GM12872 (cell line): ENCODE results near the gene PPBP.

Source experiments
- CTCF ChIP-seq: IDR thresholded peaks from 3 replicates; pipeline ENCODE4 v1.5.1; 2011; ENCODE audit warnings: low read depth, mild to moderate bottlenecking, low read length, moderate library complexity; ENCODE audit not compliant: insufficient read depth

Gene PPBP

GRCh38 chr4:73947239-73947985 lies 40.6 kb downstream of the PPBP start:
- no peak for TF ChIP-seq CTCF

DNA sequence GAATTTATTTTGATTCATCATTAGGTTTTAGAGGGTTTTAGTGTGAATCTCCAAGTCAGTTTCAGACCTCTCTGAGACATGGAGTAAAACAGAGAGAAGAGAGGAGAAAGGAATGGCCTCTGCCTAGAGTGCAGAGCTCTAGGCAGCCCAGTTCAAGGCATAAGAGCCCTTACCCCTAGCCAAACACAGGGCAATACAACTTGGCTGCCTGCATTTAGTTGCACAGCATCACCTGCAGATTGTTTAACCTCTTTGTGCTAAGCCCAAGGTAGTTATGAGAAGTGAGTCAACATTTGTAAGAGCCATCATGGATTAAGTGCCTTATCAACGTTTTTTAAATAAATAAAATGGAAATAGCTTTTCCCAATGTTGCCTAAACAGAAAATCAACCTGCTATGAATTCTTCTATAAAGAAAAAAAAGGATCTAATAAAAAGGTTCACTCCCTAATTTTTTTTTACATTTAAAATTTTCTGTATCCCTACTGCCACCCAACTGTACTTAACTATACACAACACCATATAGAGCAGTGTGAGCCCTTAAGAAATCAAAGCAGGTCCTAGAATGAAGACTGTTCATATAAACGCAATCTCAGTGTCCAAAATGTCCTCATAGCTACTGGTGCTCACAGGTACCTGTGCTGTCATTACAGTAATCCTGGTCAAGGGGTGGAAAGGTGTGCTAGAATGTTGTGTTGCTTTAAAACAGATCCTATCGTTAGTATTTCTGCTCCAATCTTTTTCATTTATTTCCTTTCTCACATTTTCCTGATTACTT lies 42.1 kb downstream of the PPBP start:
- no peak for TF ChIP-seq CTCF

DNA sequence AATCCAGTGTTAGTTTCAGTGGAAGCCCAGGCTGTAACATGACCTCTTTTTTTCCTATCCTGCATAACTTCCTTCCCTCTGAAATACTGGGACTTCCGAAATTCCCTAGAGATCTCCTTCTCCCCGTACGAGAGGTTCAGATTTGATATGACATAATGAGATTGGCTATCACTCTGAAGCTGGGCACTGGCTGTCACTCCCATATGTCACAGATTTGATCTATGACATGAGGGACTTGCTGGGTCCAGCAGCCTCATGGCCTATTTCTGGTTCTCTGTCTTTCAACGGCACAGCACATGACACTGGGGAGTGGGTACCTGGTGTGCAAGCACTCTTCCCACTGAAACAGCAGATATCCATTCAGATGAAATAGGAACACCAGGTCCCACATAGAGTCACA lies 42.9 kb downstream of the PPBP start:
- no peak for TF ChIP-seq CTCF

- TF ChIP-seq CTCF = no peak
Observed at GRCh38 chr4:73944061-73944875, 43.7 kb downstream of the PPBP start.

DNA sequence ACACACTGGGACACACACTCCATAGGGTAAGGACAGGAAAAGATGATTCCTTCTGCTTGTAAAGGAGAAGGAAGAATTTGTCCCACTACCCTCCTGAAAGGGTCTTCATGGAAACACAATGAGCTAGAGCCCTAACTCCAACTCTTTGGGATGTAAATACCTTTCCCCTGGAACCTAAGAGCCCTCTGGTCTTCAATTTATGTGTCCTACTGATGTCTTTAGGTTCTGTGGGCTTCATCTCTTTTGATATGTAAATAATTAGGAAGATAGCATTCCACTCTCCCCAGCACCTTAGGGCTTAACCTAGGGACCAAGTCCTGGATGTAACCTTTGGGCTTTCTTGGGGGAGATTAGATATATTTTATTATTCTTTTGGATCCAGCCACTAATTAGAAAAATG lies 44.4 kb downstream of the PPBP start:
- TF ChIP-seq CTCF = no peak

DNA sequence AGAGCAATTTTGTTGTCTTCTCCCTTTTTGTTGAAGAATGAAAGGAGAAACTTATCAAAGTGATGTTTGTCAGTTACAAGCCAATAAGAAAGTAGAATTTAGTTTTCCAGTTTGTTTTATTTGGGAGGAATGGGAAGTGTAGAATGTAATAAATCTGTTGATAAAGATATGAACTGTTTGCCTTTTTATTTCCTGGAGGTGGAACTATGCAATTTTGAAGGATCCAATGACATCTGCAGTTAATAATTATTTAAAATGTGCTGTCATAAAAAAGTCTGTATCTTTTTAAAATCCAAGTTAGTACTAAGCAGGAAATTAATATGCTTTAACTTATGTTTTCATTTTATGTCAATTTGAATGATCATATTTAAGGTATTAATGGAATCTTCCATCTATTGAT lies 51.0 kb downstream of the PPBP start:
- TF ChIP-seq CTCF = no peak
